K562 (cell line): ENCODE results near the gene NAT14. TPM values are rescaled to one million over a fixed set of nuclear protein-coding genes. Genes with fewer than 3 reads are reported as not detected.

ENCODE experiments used
- CBX3 ChIP-seq, 2 experiments: IDR thresholded peaks; 1 replicate in 1 of 2; 2 replicates in 1 of 2; pipeline ENCODE4 v1.6.1; 2012; ENCODE audit warnings: inconsistent platforms in 2 of 2, low read length in 2 of 2, borderline replicate concordance in 1 of 2, control low read depth in 1 of 2
- CHAMP1 ChIP-seq: fragments of 450-650 bp; IDR thresholded peaks from 2 replicates; pipeline ENCODE4 v1.6.1; 2016; ENCODE audit warnings: mild to moderate bottlenecking
- FOS ChIP-seq: IDR thresholded peaks from 3 replicates; pipeline ENCODE4 v1.6.1; 2011; ENCODE audit not compliant: insufficient read length; ENCODE audit errors: extremely low read depth
- FOXK1 ChIP-seq: sonication (generic); formaldehyde crosslinking; IDR thresholded peaks from 2 replicates; pipeline ENCODE4 v1.8.0; 2022; ENCODE audit warnings: missing genetic modification reagents, mild to moderate bottlenecking, borderline replicate concordance
- GTF2B ChIP-seq: IDR thresholded peaks from 2 replicates; pipeline ENCODE4 v1.6.1; 2011; ENCODE audit not compliant: insufficient read length; ENCODE audit errors: extremely low read depth
- JUND ChIP-seq, 2 experiments: IDR thresholded peaks; 2 replicates in 1 of 2; 3 replicates in 1 of 2; pipeline ENCODE4 v1.6.1; 2011; ENCODE audit warnings: borderline replicate concordance in 2 of 2, low read depth in 2 of 2, low read length in 2 of 2, improper control_type of control experiment in 1 of 2, missing biosample characterization in 1 of 2, missing genetic modification characterization in 1 of 2, missing genetic modification reagents in 1 of 2
- RREB1 ChIP-seq: fragments of 250-450 bp; sonication (Bioruptor Pico); IDR thresholded peaks from 2 replicates; pipeline ENCODE4 v1.4.0; 2020
- SIN3A ChIP-seq, 2 experiments: fragments of 150-350 bp in 1 of 2; IDR thresholded peaks; 2 replicates each; pipeline ENCODE4 v1.6.1; 2011 to 2016; ENCODE audit warnings: borderline replicate concordance in 2 of 2, low read depth in 2 of 2, low read length in 2 of 2, mild to moderate bottlenecking in 2 of 2, moderate library complexity in 2 of 2; ENCODE audit not compliant: control insufficient read depth in 1 of 2
- SRF ChIP-seq, 2 experiments: fragments of 250-450, 450-650 bp in 1 of 2; sonication (Bioruptor Pico) in 1 of 2; sonication (generic) in 1 of 2; formaldehyde crosslinking; IDR thresholded peaks; 2 replicates each; pipeline versions ENCODE4 v1.5.0 to v1.5.1; 2020 to 2022; ENCODE audit warnings: mild to moderate bottlenecking in 1 of 2, missing genetic modification reagents in 1 of 2
- USF1 ChIP-seq: sonication (generic); formaldehyde crosslinking; IDR thresholded peaks from 2 replicates; pipeline ENCODE4 v1.9.0; 2022; ENCODE audit warnings: mild to moderate bottlenecking, missing genetic modification reagents
- VEZF1 ChIP-seq: fragments of 200-800 bp; sonication (Bioruptor generic); IDR thresholded peaks from 2 replicates; pipeline ENCODE4 v1.6.1; 2017; ENCODE audit warnings: missing genetic modification characterization, missing compliant biosample characterization
- ZFP30 ChIP-seq: fragments of 250-450 bp; sonication (Bioruptor Pico); IDR thresholded peaks from 2 replicates; pipeline ENCODE4 v1.8.0; 2022; ENCODE audit warnings: moderate library complexity, mild to moderate bottlenecking, inconsistent platforms, borderline replicate concordance
- polyA plus RNA-seq, 8 experiments: library from polyadenylated mRNA; depleted of rRNA in 4 of 8; stranded (reverse) in 5 of 8; unstranded in 3 of 8; fragments of >200 nt; fragmentation: Nextera tagmentation in 2 of 8; fragmentation: Illumina TruSeq in 1 of 8; extraction: Ambion mirVana in 2 of 8; extraction: Trizol in 1 of 8; gene quantifications; 2 replicates each; pipeline versions ENCODE4 v1.2.1 to v1.2.3, GENCODE V29; 2011 to 2014; ENCODE audit warnings: inconsistent platforms in 1 of 8, missing spikeins in 1 of 8
- total RNA-seq, 7 experiments: library from RNA; depleted of rRNA in 6 of 7; stranded (reverse); fragments of >200 nt in 6 of 7; fragmentation: Illumina TruSeq in 2 of 7; extraction: Trizol in 2 of 7; gene quantifications; 2 replicates each; pipeline versions ENCODE4 v1.2.1 to v1.2.3, GENCODE V29; 2011 to 2021; ENCODE audit warnings: low replicate concordance in 1 of 7

Gene NAT14
- total and polyA plus RNA-seq, 9 of the 15 experiments (the other 6 are each of a cell fraction or from before 2014, with no cell fraction given), result 2.4 to 77.0 (median 26.7) TPM

GRCh38 chr19:55486971-55487923 is 2.3 kb downstream of the NAT14 start (continued):
- no peak for TF ChIP-seq RREB1 (CRISPR knock-in tag)
- TF ChIP-seq CHAMP1, result no peak
- peak; percentile 79 for TF ChIP-seq JUND (IDR thresholded peaks at IDR 0.05; ENCODE audit: borderline replicate concordance, low read depth, low read length)
- no peak; the same call in 2 of the 3 replicates for TF ChIP-seq JUND (tag; IDR thresholded peaks at IDR 0.05; ENCODE audit: borderline replicate concordance, low read depth, low read length)
- no peak for TF ChIP-seq CBX3 (IDR thresholded peaks at IDR 0.05; ENCODE audit: borderline replicate concordance in 1 of 2, low read length in 2 of 2)
- TF ChIP-seq VEZF1 (CRISPR knock-in tag), result peak; percentile 74
- no peak for TF ChIP-seq SRF (CRISPR knock-in tag; IDR thresholded peaks at IDR 0.05)
- no peak for TF ChIP-seq GTF2B
- TF ChIP-seq FOS, result no peak
- no peak for TF ChIP-seq ZFP30
- TF ChIP-seq USF1, result peak; percentile 27; the same call in 1 of the 2 replicates
- TF ChIP-seq FOXK1 (CRISPR knock-in tag), result no peak
- no peak for TF ChIP-seq SIN3A (IDR thresholded peaks at IDR 0.05; ENCODE audit: borderline replicate concordance in 2 of 2, control insufficient read depth in 1 of 2, low read depth in 2 of 2, low read length in 2 of 2)
